Ectodermal cell (in vitro differentiated cells): ENCODE measurements around the gene AK4.
"Not testable (repeated sequence)": the region's sequence is repeated elsewhere in the genome, so short reads cannot be mapped to it uniquely, and the experiment has no call there.

ENCODE experiments used
- H3K27ac ChIP-seq: 2 replicates; pipeline ENCODE4 v1.7.0; 2013; ENCODE audit warnings: mild to moderate bottlenecking, low read depth, low read length; ENCODE audit not compliant: insufficient read depth, poor library complexity, severe bottlenecking
- H3K27me3 ChIP-seq: 2 replicates; pipeline ENCODE4 v1.7.0; 2013; ENCODE audit warnings: mild to moderate bottlenecking, low read length; ENCODE audit not compliant: insufficient read depth, control insufficient read depth, poor library complexity, severe bottlenecking
- H3K36me3 ChIP-seq: one replicate; pipeline ENCODE4 v1.7.0; 2013; ENCODE audit warnings: low read length; ENCODE audit not compliant: control insufficient read depth, insufficient read depth
- H3K4me1 ChIP-seq: one replicate; pipeline ENCODE4 v1.7.0; 2013; ENCODE audit warnings: low read length; ENCODE audit not compliant: control insufficient read depth, insufficient read depth
- H3K4me3 ChIP-seq: 2 replicates; pipeline ENCODE4 v1.7.0; 2013; ENCODE audit warnings: low read depth, low read length, control low read depth; ENCODE audit not compliant: insufficient read depth
- H3K9me3 ChIP-seq: 2 replicates; pipeline ENCODE4 v1.7.0; 2013; ENCODE audit warnings: mild to moderate bottlenecking, low read length, moderate library complexity; ENCODE audit not compliant: control insufficient read depth
- WGBS, 2 experiments: methylation state at CpG; one replicate each; pipeline ENCODE4 v1.1.7; 2013; ENCODE audit warnings: missing lambda C conversion rate in 2 of 2; 5-methylcytosine and 5-hydroxymethylcytosine counted together

Gene AK4

GRCh38 chr1:65129104-65129503, 18.9 kb upstream of the AK4 start:
- not testable (repeated sequence) for H3K4me3 ChIP-seq, H3K36me3 ChIP-seq, H3K9me3 ChIP-seq, H3K27me3 ChIP-seq, H3K4me1 ChIP-seq, H3K27ac ChIP-seq
- 88 to 91% methylated on average over 4 of the region's 4 CpGs for WGBS, 2 experiments

GRCh38 chr1:65138524-65138923, 9.5 kb upstream of the AK4 start:
- 100% methylated on average over 1 of the region's 1 CpG for WGBS, 2 experiments
- no peaks in the 10 kb centered on the region for H3K4me1 ChIP-seq
- no peak overlapping the region for H3K4me3 ChIP-seq
- no peaks in the 10 kb centered on the region for H3K27me3 ChIP-seq
- no peaks in the 10 kb centered on the region for H3K9me3 ChIP-seq
- no peak overlapping the region for H3K27ac ChIP-seq
- H3K36me3 ChIP-seq, result no peaks in the 10 kb centered on the region

DNA sequence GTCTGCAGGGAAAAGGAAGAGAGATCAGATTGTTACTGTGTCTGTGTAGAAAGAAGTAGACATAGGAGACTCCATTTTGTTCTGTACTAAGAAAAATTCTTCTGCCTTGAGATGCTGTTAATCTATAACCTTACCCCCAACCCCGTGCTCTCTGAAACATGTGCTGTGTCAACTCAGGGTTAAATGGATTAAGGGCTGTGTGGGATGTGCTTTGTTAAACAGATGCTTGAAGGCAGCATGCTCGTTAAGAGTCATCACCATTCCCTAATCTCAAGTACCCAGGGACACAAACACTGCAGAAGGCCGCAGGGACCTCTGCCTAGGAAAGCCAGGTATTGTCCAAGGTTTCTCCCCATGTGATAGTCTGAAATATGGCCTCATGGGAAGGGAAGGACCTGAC, 8.2 kb upstream of the AK4 start:
- H3K36me3 ChIP-seq, H3K27me3 ChIP-seq, H3K4me1 ChIP-seq, H3K4me3 ChIP-seq, H3K27ac ChIP-seq, H3K9me3 ChIP-seq: not testable (repeated sequence)
- 50 to 80% methylated on average over 1 of the region's 3 CpGs for WGBS, 2 experiments

DNA sequence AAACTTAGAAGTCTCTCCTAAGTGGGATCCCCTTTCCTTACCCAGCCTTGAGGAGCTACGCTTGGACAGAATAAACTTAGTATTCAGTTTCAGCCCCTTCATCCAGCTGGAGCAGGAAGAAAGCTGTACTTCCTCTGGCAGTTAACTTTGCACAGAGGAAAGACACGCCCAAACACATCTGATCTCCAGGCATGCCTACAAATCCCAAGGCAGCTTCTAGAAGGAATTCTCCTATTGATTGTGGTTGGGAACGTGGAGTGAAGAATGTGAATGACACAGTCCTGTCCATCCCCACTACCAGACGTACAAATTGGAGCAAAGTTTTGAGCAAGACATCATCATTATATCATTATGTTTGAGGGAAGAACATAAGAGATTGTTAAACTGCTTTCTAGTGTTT, 6.6 kb upstream of the AK4 start:
- Histone ChIP-seq H3K27ac (no peak overlapping the region), H3K4me3 (no peak overlapping the region), H3K9me3 (no peaks in the 10 kb centered on the region), H3K27me3 (peaks cover 20% of the 10 kb centered on the region), H3K4me1 (no peaks in the 10 kb centered on the region), H3K36me3 (no peaks in the 10 kb centered on the region)
- 89 to 96% methylated on average over 2 to 4 of the region's 4 CpGs for WGBS, 2 experiments

GRCh38 chr1:65141918-65142317, 6.1 kb upstream of the AK4 start:
- Histone ChIP-seq H3K27me3 (peaks cover 25% of the 10 kb centered on the region), H3K4me1 (no peaks in the 10 kb centered on the region), H3K36me3 (no peaks in the 10 kb centered on the region), H3K4me3 (no peak overlapping the region), H3K9me3 (no peaks in the 10 kb centered on the region), H3K27ac (no peak overlapping the region)

DNA sequence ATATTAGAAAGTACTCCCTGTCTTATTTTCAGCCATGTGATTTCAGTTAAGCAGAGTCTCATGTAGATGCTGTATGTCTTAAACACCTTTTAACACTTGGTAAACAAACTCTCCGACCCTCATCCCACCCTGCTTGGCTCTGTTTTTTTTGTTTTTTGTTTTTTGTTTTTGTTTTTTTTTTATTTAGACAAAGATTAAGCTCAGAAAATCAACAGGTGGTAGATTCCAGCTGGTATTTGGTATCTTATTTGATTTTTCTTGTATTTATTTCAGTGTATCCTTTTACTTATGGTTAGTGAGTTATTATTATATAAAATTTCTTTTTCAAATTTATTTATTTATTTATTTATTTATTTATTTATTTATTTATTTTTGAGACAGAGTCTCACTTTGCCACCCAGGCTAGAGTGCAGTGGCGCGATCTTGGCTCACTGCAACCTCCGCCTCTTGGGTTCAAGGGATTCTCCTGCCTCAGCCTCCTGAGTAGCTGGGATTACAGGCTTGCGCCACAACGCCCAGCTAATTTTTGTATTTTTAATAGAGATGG, 4.8 kb upstream of the AK4 start:
- WGBS, 2 experiments, result 94 to 98% methylated on average over 5 to 6 of the region's 6 CpGs
- H3K4me3 ChIP-seq, H3K36me3 ChIP-seq, H3K9me3 ChIP-seq, H3K27ac ChIP-seq, H3K4me1 ChIP-seq: not testable (repeated sequence)
- peaks cover 38% of the 10 kb centered on the region for H3K27me3 ChIP-seq

DNA sequence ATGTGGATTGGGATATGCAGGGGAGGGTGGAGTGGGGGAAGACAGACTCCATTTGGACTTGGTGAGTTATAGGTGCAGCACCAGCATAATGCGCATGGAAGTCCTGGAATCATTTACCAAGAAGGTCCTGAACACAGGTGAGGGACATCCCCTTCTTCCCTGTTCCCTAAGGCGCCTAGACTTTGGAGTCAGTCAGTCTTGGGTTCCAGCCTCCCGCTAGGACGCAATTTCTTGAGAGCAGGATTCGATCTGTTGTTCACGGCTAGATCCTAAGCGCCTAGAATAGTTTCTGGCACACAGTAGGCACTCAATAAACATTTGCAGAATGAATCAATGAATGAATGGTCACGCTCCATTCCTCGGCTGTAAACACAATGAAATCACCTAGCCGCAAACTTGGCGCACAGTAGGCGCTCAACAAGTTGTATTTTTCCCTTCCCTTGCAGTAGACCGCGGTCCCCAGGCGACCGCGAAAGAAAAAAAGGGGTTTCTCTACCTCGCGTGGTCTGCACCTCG, 1.0 kb upstream of the AK4 start:
- Histone ChIP-seq H3K4me3 (peak overlapping the region; percentile 60), H3K27me3 (peaks cover 75% of the 10 kb centered on the region), H3K27ac (no peak overlapping the region), H3K36me3 (no peaks in the 10 kb centered on the region), H3K9me3 (no peaks in the 10 kb centered on the region), H3K4me1 (no peaks in the 10 kb centered on the region)
- WGBS, 2 experiments, result 18 to 19% methylated on average over 20 of the region's 20 CpGs

GRCh38 chr1:65147424-65148177, 402 bp upstream of the AK4 start:
- H3K9me3 ChIP-seq, result no peaks in the 10 kb centered on the region
- H3K4me3 ChIP-seq, result peak overlapping the region; percentile 60
- H3K36me3 ChIP-seq, result no peaks in the 10 kb centered on the region
- 1% methylated on average over 88 of the region's 88 CpGs for WGBS, 2 experiments
- H3K27ac ChIP-seq, result no peak overlapping the region
- no peaks in the 10 kb centered on the region for H3K4me1 ChIP-seq
- peaks cover 75% of the 10 kb centered on the region for H3K27me3 ChIP-seq

GRCh38 chr1:65148548-65149350, 746 bp downstream of the AK4 start:
- no peaks in the 10 kb centered on the region for H3K9me3 ChIP-seq
- H3K4me1 ChIP-seq, result no peaks in the 10 kb centered on the region
- 0% methylated on average over 73 of the region's 73 CpGs for WGBS, 2 experiments
- peaks cover 75% of the 10 kb centered on the region for H3K27me3 ChIP-seq
- no peak overlapping the region for H3K27ac ChIP-seq
- H3K4me3 ChIP-seq, result peak overlapping the region; percentile 60
- H3K36me3 ChIP-seq, result no peaks in the 10 kb centered on the region

DNA sequence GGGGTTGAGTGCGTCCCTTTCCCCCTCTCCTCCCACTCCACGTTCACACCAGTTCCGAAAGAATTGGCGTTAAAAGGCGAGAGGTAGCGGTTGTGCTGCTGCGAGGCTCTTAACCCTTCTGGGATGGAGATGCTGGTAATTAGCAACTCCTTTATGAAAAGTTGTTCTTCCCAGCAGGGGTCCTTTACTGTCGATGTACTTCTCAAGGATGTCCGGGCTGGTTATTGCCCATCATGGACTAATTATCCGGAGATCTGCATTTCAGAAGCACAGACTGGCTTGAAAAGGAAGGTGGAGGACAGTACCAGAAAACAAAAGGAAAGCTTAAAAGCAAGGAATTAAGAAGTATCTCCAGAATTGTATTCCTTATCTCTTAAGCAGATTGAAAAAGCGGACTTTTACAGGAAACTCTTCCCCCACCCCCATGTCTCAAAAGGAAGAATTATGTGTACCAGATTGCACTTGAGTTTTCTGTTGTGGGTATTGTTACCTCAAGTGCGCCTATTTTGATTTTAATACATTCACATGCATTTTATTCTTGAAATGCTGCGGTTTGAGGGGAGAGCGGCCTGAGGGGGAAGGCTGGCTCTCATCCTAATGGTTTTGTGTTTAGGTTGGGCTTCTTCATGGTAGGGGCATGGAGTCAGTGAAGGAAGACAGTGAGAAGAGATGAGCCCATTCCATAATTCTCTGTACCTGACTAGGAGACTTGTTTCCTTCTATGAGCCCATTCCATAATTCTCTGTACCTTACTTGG, 1.5 kb downstream of the AK4 start:
- H3K4me3 ChIP-seq, result peak overlapping the region; percentile 60
- peaks cover 74% of the 10 kb centered on the region for H3K27me3 ChIP-seq
- no peaks in the 10 kb centered on the region for H3K9me3 ChIP-seq
- 4 to 6% methylated on average over 10 to 13 of the region's 14 CpGs for WGBS, 2 experiments
- no peaks in the 10 kb centered on the region for H3K4me1 ChIP-seq
- no peak overlapping the region for H3K27ac ChIP-seq
- no peaks in the 10 kb centered on the region for H3K36me3 ChIP-seq
